GM18870 (cell line): ENCODE results near the gene RARA.

ENCODE experiments used
- ATAC-seq: cut with Tn5 transposase; IDR thresholded peaks from one replicate; pipeline ENCODE4 v1.9.1; 2021; ENCODE audit warnings: moderate library complexity; ENCODE audit not compliant: unreplicated experiment

RARA gene

DNA sequence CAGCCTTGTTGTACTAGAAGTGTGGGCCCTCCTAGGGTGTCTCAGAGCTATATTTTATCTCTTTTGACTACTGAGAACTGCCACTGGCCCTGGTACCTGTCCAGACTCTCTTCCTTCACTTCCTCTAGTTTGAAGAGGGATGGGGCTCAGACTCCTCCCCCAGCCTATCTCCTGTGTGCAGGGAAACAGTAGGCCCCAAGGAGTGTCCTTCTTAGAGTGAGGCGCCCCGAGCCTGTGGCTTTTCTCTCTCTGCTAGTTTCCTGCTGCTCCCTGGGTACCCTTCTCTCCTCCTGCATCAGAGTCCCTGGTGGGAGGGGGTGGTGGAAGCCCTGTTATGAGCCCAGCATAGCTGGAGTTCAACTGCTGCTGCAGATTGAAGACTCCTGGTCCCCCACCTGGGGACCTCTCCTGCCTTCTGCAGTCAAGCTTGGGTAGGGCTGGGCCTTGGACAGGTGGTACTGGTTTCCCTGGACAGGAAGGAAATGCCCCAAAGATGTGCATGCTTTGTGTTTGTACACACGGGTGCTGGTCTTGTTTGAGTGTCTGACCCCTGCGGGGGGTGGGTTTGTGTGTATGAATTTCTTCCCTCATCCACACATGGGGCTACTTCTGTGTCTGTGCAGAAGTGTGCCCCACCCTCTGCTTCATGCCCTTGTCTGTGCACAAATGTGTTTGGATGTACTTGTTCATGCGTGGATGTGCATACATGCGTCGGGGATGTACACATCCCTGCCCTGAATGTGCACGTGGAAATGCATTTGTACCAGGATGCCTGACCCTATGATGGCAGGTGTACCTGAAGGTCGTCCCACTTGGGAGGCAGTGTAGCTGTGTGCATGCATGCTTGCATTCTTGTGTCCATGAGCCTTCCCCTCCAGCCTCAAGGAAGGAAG, 6.9 kb downstream of the RARA start:
- ATAC-seq, result no peak

DNA sequence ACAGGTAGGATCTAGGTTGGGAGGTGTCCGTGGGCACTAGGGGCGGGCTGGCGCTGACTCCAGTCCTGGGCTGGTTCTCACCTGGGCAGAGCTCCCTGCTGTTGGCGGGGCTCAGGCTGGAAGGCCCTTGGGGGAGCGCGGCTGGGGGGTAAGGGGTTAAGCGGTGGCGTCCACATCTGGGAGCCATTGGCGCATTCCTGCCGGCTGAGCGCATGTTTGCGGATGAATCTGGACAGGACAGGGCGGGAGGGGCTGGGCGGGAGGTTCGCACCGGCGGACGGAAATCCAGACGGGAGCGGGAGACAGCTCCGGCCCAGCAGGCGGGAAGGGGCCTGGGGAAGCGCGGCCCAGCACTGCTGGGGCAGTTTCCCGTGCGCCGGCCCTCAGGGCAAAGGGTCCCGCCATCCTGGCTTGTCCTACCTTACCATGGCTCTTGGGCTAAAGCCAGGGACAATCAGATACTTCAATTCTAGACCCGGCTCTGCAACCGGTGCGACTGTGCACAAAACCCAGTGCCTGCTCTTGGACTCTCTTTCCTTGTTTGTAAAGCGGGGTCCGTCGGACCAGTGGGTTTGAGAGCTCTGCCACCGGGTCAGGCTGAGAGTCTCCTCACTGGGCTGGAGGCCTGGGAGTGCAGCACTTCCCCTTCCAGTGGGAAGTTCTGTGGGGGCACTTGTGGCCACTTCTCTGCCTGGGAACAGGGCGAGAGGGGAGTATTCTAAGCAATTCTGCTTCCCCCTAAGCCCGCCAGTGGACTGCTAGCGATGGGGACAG, 7.8 kb downstream of the RARA start:
- no peak for ATAC-seq

DNA sequence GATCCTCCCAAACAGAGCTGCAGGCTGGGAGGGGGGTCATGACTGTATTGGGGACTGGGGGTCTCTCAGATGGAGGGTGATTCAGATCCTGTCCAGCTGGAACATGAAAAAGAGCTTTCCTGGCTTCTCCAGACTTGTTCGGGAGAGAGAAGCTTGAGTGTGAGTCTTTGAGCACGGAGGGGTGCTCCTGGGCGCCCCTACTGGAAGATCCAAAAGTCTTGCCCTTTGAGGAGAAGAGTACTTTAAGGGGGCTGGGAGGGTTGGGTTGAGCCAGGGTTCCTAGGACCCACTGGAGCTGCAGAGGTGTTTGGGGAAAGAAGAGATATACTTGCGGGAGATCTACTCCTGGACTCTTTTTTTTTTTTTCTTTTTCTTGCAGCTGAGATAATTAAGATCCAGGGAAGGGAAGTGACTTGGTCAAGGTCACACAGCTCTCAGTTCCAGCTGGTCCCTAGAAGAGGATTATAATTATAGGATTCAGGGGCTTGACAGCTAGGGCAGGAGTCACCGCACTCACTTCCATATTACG, 8.4 kb downstream of the RARA start:
- no peak for ATAC-seq

DNA sequence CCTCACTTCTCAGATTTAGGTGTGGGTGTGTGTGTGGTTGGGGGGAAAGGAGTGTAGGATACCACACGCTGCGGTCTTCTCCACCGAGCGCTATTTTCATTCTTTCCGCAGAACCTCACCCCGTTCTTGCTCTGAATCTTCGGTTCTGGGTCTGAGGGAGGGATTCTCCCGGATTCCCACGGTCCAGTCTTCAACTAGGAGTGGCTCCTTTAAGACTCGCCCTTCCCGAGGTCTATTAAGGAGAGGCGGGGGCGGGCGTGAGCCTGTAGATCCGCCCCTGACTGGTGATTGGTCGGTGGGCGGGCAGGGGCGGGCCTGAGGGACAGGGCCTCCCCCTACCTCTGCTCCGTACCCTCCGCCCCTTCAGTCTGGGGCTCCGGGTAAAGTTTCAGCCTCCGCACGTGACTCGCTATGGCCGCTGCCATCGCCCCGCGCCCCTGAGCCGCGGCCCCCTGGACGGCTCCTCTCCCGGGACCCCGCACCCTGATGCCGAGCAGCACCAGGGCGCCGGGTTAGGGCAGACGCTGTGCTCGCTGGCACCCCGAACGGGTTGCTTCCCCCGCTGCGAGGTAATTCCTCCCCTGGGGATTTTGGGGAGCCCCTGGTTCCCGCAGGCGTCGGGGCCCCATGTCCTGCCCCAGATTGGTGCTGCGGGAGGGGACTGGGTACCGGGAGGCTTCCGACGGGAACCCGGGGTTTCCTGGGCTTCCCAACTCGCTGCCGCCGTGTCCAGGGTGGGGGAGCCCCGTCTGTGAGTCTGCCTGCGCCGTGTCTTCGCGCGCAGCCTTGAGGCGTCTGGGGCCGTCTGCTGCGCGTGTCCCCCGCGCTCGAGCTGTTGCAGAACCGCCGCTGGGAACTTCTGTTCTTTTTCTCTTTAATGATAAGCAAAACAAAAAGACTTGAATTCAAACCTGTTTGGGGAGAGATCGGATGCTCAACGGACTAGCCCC, 9.2 kb downstream of the RARA start:
- no peak for ATAC-seq

DNA sequence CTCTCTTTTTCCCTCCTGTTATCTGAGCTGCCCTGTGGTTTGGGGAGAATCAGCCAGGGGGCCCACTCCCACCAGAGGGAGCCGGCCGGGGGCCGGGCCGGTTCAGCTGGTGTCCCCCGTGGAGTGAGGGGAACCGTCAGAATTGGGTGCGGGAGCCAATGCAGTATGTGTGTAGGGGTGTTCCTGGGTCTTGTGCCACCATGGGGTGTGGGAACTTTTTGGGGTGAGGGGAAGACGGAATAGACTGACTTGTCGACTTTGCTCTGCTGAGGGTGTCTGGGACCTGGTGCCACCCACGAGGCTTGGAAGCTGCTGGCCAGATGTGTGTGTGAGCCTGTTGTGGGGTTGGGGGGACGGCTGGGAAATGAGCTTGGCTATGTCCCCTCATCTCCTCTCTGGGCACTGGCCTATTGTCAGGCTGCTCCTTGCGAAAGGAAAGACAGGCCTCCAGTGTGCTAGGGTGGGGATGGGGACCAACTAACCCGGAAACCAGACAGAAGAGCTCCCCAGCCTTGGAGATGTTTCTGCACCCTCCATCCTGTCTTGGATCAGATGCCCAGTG, 9.9 kb downstream of the RARA start:
- no peak for ATAC-seq

DNA sequence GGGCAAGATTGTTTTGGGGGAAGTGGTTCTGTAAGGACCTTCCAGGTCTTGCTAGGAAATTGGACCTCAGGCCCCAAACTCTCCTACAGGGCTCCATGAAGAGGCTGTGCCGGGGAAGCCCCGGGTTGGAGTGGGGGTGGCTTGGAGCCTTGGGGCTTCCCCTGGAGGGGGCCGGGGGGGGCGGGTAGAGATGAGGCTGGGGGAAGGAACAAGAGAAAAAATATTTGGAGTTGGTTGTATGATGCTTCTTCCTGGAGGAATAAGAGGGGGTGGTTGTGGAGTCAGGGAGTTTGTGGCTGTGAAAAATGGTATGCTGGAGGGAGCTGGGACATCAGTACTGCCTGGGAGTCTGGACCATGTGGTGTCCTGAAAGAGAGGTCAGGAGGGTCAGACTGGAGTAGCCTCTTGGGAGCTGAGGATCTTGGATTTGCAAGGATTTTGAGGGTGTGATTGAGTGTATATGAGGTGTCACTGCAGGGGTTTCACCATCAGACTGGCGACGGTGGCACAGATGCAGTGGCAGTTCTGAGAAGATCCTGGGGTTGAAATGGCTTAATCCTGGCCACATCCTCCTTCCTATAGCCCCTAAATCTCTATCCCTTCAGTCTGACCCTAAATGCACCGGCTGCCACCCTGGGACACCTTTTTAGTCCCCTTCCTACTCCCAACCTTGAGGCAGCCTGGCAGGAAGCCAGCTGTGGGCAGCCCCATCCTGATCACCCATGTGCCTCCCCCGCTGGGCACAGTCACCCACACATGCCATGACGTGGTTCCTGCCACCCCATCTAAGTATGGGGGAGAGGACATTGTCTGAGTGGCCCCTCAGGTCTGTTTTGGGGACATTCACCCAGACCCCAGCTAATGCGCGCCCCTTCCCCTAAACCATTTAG, 10.9 kb downstream of the RARA start:
- no peak for ATAC-seq

DNA sequence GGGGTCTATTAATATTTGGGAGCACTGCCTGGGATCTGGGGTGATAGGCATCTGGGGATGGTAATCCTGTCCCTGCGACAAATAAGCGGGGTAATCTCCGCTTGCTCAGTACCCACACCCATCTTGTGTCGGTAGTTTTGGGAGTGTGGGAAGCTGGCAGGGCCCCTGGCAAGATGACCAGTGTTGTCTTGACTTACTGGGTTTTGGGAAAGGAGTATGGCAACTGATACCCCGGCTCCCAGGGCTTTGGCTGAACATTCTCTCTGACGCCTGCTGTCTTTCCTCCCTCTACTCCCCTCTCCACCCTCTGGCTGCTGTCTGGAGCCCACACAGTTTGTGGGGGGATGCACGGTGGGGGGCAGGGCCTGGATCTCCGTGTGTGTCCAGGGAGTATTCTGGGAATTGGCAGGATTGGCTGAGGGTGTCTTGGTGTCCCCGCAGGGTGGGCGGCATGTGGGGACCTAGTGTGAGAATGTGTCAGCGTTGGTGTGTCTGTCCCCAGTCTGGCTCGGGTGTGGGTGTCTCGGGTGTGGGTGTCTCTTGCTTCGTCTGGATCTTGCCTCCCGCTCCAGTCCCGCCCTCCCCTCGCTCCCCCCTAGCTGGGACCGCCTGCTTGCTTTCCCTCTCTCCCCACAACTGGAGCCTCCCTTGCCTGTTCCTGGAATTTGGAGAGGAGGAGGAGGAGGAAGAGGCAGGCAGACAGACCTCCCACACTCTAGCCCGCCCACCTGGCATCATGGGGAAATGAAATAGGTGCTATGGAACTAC, 12.0 kb downstream of the RARA start:
- ATAC-seq, result no peak

DNA sequence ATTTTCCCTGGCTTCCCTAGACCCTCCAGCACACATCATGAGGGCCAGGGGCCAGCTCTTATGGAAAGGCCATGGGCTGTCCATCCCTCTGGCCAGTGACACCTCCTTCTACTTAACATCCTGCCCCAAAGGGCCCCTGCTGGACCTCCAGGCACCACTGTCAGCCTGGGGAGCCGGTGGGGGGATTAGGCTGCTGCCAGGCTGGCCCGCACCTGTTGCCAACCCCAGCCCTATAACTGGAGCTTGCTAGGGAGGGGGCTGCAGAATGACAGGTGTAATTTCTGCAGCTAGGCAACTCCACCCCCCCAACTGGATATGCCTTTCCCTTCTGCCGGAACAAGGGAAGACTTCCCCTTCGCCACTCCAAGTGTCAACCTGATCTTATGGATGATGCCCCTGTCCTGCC, 12.5 kb downstream of the RARA start:
- ATAC-seq, result no peak

DNA sequence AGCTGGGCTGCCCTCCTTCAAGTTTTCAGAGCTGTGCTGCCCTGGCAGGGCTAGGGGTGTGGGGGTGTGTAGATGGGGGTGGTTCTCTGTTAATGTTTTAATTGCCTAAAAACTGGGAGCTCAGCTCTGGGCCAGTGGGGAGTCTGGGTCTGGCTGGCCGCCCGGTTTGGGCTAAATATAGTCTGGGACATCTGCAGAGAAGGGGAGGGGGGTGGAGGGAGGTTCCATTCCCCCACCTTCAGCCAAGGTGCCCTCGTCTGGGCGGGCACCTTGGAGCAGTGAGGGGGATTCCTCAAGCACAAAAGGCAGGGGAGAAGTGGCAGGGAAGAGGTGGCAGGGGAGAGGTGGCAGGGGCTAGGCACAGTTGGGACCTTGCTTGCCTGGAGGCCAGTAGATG, 13.0 kb downstream of the RARA start:
- no peak for ATAC-seq

DNA sequence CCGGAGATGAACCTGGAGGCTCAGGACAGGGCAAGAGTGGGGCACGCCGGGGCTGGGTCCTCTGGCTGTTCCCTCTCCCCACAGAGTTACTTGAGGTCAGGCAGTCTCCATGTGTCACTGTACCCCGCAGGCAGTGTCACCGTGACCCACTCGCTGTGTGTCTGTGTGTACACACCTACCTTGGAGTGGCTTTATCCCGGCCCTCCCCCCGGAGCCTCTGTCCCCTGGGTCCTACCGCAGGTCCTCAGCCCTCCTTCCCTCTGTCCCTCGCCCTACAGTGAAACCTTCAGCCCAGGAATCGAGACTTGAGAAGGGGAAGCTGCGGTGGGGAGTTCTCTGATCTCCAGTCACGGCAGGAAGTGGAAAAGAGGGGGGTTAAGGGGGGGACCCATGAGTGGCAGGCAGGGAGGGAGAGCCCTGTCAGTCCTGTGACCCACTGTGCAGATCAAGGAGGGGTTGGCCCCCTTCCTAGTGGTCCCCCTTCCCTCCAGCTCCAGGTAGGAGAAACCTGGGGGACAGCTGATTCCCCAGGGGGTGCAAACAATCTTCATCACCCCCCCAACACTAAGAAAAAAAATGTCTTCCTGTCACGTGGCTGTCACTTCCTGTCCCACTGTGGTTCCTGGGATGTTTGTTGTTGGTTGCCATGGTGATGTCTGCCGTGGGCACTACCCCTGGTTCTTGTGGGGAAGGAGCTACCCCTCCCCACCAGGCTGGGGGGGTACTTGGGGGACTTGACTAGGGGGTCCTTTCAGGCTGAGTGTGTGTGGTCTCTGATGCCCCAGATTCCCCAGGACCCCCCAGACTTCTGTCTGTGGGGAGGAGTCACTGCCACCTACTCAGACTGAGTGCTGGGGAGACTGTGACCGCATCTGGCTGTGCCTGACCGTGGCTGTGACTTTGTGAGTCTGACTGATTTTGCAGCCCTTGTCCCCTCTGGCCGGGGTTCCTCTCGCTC, 13.7 kb downstream of the RARA start:
- ATAC-seq, result no peak

DNA sequence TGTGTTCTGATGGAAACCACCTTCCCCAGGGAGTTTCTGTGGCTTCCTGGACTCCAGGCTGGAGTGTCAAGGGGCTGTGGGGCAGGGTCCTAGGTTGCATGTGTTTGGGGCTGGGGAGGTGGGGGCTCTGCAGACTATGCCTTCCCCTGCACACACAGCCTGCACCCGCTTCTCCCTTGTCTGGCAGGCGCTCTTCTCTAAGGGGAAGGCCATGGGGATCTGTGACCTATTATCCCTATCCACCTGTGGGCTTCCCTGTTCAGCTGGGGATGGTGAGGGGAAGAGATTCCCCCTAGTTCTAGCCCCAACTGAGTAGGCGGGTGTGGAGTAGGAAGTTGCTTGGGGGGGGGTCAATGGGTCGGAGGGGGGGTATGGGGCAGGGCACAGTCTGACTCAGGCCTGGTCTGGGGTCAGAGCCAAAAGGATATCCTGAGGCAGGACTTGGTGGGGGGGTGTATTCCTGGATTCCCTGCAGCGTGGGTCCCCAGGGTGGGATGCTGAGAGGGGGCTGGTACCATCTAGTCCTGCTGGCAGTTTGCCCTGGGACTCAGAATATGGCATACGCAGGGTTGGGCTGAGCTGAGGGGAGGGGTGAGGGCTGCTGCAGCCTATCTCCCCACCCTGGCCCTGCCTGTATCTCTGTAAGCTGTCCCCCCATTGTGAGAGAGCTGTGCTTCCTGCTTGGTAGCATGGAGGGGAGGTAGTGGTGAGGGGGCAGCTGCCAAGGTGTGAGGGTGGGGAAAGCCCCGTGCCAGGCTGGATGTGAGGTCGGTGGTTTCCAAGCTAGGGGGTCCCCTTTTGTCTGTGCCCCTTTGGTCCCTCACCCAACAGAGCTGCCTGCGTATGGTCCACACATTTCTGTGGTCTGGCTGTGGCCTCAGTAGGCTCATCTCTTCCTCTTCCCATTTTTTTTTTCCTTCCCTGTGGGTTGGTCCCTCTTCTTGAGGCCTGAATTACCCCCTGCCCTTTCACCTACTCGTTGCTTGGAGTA, 14.7 kb downstream of the RARA start:
- ATAC-seq, result no peak

DNA sequence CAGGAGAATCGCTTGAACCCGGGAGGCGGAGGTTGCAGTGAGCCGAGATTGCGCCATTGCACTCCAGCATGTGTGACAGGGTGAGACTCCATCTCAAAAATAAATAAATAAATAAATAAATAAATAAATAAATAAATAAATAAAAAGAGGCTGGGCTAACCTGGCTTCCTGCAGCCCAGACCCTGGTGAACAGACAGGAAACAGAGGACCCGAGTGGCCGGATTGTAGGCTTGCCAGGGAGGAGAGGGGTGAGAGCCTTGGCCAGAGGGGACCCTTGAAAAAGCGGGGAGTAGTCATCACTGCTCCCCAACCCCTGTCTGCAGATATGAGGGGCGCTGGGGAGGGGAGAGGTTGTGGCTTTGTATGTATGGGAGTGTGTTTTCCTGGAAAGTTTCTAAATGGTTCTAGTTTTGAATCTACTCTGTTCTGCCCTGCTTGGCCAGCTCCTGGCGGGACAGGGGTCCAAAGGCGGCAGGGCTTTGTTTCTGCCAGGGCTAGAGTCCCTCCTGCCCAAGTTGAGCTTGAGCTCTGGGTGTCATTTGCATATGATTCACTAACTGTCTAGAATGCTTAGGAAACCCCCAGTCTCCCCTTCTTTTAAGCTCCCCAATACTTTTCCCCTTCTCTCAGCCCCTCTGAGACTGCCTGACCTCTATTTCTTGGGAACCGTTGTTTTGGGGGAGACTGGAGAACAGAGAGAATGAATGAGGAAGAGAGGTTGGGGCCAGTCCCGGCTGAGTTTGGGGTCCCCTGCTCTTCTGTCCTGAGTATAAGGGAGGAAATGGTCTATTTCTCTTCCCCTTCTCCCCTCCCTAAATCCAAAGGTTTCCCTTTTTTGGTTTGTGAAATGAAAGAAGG, 16.4 kb downstream of the RARA start:
- no peak for ATAC-seq

DNA sequence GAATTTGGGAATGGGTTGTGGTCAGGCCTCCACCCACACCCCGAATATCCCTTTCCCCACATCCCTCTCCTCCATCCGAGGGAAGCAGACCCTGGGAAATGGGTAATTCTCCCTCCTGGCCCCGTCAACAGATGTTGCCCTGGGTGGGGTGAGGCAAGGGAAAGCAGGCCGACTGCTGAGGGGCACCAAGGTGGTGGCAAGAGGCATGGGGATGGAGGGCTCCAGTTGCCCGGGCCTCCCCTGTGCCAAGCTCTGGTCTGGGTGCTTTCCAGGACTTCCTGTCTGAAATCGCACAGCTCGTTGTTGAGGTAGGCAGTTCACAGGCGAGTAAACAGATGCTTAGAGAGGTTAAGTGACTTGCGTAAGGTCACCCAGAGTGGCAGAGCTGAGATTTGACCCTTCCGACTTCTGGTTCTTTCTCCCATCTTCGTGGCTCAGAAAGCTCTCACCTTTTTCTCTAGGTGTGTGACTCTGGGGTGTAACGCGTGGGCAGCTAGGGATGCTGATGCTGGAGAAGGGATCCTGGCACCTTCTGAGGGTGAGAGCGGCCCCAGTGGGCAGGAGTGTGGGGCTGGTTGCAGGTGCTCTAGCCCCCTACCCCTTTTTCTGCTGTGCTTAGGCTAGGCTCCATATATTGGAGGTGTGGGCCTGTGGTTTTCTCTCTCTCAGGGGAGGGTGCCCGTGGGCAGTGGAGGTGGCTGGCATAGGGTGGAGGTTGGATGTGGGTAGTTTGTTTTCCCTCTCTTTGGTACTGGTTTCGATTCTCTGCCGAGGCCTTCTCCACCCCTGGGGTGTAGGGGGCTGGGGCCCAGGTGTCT, 17.2 kb downstream of the RARA start:
- no peak for ATAC-seq

DNA sequence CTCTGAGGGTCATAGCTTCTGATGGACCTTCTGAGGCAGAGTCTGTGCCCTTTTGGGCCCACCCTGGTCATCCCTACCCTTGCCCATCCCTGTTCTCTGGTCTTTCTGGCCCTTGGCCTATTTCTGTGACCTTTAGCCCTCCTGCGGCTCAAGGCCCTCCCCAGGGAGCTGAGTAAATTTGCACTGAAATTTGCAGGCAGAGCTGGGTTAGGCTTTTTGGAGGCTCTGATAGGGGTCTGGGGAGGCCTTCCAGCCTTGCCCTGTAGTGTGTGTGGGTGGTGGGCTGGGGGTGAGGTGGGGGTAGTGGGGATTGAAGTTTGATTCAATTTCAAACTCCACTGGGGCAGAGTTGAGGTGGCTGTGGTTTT, 17.8 kb downstream of the RARA start:
- no peak for ATAC-seq

DNA sequence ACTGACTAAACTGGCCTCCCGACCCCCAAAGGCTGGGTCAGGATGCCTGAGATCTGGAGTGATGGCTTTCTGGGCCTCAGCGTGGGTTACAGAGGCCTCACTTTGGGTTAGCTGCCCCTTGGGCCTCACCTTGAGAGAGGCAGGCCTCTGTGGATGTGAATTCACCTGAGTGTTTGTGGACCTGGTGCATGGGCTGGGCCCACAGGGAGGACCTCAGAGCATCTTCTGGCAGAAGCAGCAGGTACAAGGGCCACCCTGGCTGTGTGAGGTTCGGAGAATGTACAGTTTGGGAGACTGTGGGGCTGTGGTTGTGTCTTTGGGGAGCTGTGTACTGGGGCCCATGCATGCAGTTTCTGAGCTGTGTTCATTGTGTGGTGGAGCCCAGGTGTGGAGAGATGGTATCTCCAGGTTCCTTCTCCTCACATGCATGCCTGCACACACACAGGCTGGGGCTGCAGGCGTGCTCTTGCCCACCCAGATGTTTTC, 18.3 kb downstream of the RARA start:
- no peak for ATAC-seq
